Hippocampal formation (tissue), 2 donors: ENCODE data around the gene NAP1L4.

Source experiments
- DNase-seq, 2 donors: peaks; one replicate each; lab custom pipeline; 2025; lab: John Stamatoyannopoulos, UW

NAP1L4 gene

GRCh38 chr11:2994336-2994730 is 2.2 kb upstream of the NAP1L4 start:
- DNase-seq, result no peak

DNA sequence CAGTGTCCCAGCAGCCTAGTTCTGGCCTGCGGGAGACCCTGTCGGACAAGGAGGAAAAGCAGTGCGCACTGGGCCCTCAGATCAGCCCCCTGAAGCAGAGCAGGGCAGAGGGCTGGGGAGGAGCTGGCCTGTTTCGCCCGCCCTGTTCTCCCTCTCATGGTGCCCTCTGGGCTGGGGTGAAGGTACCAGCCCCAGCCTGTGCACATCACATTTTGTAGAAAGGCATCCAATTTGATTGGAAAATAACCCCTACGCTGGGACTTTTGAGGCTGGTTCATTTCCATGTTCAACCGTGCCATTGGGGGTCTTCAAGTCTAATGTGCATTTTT is 832 bp upstream of the NAP1L4 start:
- no peak for DNase-seq

DNA sequence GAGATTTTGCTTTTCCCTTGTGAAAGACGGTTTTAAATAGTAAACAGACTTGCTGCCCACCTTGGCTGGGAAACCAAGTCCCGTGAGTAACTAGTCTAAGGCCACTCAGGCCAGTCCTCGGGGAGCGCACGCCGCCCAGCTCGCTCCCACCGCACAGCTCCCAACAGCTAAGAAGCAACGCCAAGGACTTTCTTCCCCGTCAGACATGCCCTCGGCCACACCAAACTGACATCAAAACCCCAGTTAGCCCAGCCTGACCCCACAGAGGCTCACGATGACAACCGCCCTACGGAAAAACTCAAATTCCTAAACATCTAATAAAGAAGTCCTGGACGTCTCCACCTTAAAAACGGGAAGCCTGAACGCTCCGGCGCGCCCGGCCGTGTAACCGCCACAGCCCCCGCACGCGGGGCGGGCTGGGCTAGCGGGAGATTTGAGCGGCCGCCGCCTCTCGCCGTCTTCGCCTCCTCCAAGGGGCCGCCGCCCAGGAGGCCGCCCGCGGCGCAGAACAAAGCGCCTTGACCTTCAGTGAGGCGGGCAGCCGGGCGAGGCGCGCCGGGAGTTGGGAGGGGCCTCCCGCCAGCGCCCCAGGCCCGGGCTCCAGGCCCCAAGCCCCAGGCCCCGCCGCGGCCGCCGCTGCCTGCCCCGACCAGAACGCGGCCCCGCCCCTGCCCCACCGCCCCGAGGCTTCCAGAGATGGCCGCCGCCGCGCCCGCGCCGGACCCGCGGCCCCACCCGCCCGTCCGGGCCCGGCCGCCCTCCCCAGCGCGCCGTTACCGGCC is 486 bp downstream of the NAP1L4 start:
- DNase-seq, result no peak

DNA sequence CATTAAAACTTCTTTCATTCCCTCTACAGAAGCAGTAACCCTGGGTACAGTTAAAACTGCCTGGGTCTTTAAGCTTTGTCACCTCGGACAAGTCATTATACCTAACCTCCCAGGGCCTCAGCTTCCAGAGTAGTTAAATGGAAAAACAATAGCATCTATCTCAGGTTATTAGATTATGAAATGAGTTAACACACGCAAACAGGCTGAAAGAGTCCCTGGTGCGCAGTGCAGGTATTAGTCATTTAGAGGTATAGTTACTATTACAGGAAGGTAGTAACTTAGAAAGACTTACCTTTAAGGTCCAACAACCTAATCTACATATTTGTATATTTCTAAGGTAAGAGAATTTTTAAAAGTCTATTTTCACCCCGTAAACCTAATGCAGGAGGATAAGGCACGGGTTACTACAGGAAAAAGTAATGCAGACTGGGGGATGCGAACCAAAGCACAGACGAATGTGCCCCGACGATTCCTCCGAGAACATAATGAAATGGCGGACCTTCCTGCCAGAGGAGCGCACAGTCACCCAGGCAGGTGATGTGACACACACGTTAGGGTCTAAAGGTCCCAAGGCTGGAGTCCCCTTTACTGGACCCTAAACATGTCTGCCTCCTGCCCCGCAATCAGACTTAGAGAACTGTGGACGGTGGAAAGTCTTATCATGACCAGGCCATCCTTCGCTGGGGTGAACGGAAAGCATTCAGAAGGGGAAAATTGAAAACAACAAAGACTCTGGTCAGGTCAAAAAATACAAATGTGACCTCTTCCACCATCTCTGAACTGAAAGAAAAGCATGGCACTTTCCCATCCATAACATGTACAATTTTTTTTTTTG is 1.3 kb downstream of the NAP1L4 start:
- DNase-seq, result no peak

DNA sequence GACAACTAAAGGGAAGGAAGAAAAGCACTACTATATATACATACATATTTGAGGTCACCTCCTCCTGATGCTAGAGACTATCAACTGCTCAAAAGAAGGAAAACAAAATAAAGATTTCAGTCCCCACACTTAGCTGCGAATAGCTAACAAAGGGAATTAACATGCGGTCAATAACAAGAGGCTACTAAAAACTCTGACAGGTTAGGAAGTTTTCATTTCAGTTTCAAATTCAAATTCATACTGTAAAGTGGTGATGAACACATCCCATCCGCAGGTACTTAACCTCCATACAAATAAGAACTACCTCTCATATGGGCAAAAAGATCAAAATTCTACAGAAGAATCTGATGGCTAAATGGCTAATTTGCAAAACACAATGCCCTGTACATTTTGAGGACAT is 2.6 kb downstream of the NAP1L4 start:
- no peak for DNase-seq

DNA sequence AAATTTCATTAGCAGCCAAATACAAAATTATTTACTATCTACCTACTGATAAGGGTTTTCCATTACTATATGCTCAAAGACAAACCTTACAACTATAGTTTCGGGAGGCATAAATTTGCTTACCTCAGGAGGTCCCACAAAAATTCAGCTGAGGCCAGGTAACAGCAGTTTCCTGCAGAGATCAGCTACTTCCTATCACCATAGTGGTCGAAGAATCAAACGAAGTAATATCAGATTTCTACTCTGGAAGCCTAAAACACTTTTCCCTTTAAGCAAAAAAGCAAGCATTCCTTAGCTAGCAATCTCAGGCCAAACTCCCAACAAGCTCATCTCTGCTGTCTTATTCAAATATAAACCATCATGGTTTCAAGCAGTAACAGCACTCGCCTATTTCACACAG is 3.1 kb downstream of the NAP1L4 start:
- no peak for DNase-seq

- no peak for DNase-seq
Measured at GRCh38 chr11:2987881-2988861, 4.0 kb downstream of the NAP1L4 start.

DNA sequence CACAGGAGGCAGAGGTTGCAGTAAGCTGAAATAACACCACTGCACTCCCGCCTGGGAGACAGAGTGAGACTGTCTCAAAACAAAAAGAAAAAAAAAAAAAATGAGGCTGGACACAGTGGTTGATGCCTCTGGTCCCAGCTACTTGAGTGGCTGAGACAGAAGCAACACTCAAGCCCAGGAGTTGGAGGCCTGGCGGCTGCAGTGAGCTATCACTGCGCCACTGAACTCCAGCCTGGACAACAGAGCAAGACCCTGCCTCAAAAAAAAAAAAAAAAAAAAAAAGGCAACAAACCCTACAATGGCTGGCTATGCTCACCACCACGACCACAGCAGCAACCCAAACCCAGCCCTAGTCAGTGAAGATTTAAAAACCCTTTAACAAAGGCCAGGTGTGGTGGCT is 8.2 kb downstream of the NAP1L4 start:
- DNase-seq, result no peak

DNA sequence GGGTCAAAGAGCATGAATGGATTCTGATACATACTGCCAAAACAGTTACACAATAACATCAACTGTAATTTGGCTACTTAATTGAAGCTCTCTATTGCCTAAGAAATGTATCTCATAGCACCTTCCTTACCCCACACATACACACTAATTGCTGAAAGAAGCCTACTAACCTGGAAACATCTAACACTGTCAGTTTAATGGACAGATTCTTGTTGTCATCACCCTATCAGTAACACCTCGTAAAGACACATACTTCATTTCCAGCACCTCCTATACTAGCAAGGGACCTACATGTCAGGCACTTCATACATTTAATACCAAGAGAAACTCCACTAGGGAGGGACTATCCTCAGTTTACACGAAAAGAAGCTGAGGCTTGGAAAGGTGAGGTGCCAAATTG is 9.9 kb downstream of the NAP1L4 start:
- DNase-seq, result no peak

GRCh38 chr11:2981130-2981529 is 11.0 kb downstream of the NAP1L4 start:
- no peak for DNase-seq

DNA sequence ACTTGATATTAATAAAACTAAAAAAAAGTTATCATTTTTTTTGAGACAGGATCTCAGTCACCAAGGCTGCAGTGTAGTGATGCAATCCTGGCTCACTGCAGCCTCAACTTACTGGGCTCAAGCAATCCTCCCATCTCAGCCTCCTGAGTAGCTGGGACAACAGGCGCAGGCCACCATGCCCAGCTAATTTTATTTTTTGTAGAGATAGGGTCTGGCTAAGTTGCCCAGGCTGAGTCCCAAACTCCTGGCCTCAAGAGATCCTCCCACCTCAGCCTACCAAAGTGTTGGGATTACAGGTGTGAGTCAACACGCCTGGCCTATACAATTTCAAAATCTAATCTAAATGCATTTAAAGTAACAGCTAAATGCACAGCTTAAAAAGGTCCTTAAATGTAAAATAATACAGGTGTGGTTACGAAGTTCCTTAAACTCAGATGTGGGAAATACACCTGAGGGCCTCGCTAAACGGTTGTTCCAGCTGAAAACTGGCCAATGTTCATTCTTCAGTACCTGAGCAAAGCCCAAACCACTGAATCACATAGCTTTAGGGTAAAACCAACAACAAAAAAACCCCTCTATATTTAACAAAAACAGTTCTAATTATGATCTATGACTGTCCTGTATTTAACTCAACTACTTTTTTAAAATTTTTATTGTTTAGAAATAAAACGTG is 11.8 kb downstream of the NAP1L4 start:
- no peak for DNase-seq

GRCh38 chr11:2977113-2977512 is 15.0 kb downstream of the NAP1L4 start:
- no peak for DNase-seq

DNA sequence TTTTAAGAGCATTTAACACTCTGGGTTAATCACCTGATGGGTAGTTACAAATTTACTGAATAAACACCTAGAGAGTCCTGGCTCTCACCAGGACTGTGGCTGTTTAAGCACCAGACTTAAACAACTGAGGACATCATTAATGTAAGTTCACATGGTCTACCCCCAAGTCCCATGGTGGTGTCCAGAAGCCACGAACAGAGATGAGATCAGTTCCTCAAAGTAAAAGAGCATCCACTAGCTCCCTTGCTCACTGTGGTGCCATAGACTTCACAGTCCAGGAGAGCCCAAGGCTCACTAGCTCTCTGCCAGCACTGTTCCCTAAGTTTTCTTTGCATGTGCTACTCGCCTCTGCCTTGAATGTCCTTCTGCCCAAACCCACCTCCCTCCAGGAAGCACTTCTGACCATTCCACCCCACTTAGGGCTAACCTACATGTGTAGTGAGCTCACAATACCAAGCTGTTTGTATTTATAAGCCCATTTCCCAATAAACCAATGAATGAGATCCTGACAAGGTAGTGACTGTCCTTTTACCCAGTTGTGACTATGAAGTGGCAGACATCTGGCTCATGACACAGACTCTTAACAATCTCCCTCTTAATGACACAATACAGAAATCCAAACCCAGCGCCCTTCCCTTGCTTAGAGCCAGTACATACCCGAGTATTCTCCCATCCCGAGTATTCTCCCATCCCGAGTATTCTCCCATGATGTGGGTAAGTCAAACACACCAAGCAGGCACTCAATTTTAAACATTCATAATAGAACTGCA is 15.7 kb downstream of the NAP1L4 start:
- DNase-seq, result no peak

- peak; percentile 37 to 59 for DNase-seq
Measured at GRCh38 chr11:2975594-2975993, 16.5 kb downstream of the NAP1L4 start.

GRCh38 chr11:2974272-2974671 is 17.9 kb downstream of the NAP1L4 start:
- no peak for DNase-seq

DNA sequence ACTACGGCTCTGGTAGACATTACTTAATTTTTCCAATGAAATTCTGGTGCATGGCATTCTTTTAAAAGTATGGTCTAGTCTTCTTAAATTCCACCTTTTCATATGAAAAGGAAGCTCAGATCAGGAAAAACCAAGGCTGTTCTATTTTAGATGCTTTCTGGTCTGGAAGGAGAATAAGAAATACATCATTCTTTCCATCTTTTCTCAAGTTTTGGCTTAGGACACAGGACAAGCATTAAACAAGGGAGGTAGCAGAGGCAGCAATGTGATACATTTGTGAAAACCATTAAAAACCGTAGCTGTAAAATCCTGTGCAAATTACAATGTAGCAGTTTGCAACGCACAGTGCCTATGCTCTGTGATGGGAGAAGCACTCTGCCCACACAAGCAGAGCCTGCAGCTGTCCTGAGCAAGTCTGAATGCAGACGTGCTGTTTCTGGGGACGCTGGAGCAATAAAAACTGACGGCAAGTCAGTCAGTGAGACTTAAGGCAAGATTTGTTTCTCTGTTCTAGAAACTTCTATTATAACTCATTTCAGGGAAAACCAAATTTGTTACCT is 23.7 kb downstream of the NAP1L4 start:
- DNase-seq, result no peak

DNA sequence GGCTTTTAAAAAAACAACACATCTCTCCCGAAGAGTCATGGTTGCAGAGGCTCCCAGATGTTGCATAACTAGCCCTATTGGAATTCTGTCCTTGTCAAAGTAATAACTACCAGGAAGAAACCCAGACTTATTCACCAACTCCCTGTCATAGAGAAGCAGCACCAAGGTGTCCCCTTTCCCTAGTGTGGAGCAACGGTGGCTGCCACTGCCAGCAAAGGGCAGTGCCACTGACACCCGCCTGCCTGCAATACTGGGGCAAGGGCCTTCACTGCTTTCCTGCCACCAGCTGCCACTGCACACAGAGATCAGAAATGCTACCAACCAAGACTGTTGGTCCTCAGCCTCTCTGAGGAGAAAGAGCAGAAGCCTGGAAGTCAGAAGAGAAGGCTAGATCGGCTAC is 27.3 kb downstream of the NAP1L4 start:
- DNase-seq, result no peak

GRCh38 chr11:2963761-2964160 is 28.4 kb downstream of the NAP1L4 start:
- DNase-seq, result no peak

GRCh38 chr11:2963112-2963754 is 28.9 kb downstream of the NAP1L4 start:
- no peak for DNase-seq

- no peak for DNase-seq
Measured at GRCh38 chr11:2961080-2961479, 31.0 kb downstream of the NAP1L4 start.
